GM23338 (cell line): ENCODE measurements around the gene PAN2. TPM values are rescaled to one million over a fixed set of nuclear protein-coding genes. Genes with fewer than 3 reads are reported as not detected.
"Not testable (repeated sequence)": the region's sequence is repeated elsewhere in the genome, so short reads cannot be mapped to it uniquely, and the experiment has no call there.

Source experiments
- ATAC-seq: fragments of 200-7000 bp; cut with Tn5 transposase; 3 replicates; pipeline ENCODE4 v1.9.1; 2020
- DNase-seq: peaks from one replicate; pipeline ENCODE4 v3.0.0-alpha.2; 2015; ENCODE audit warnings: low spot score
- H2AFZ ChIP-seq: fragments of 200-600 bp; sonication (generic); 2 replicates; pipeline ENCODE4 v1.8.0; 2016; ENCODE audit warnings: antibody characterized with exemption, mild to moderate bottlenecking, moderate library complexity
- H3F3A ChIP-seq: fragments of 200-600 bp; sonication (generic); replicated peaks from 2 replicates; pipeline ENCODE4 v1.8.0; 2017; ENCODE audit warnings: antibody characterized with exemption, mixed run types, low read depth
- H3K27ac ChIP-seq: fragments of 200-600 bp; sonication (generic); 2 replicates; pipeline ENCODE4 v1.6.1; 2016; ENCODE audit warnings: low read depth
- H3K27me3 ChIP-seq: fragments of 200-600 bp; sonication (generic); 2 replicates; pipeline ENCODE4 v1.8.0; 2016; ENCODE audit warnings: mild to moderate bottlenecking, mixed run types, moderate library complexity; ENCODE audit not compliant: insufficient read depth
- H3K36me3 ChIP-seq: fragments of 200-600 bp; sonication (generic); 2 replicates; pipeline ENCODE4 v1.8.0; 2016; ENCODE audit warnings: mild to moderate bottlenecking; ENCODE audit not compliant: insufficient read depth
- H3K4me1 ChIP-seq: fragments of 200-600 bp; sonication (generic); 2 replicates; pipeline ENCODE4 v1.8.0; 2016; ENCODE audit warnings: mild to moderate bottlenecking, moderate library complexity; ENCODE audit not compliant: insufficient read depth
- H3K4me2 ChIP-seq: fragments of 200-600 bp; sonication (generic); 2 replicates; pipeline ENCODE4 v1.7.1; 2017; ENCODE audit warnings: mixed run types
- H3K4me3 ChIP-seq: fragments of 200-600 bp; sonication (generic); 2 replicates; pipeline ENCODE4 v1.6.1; 2016; ENCODE audit warnings: mixed run types
- H3K79me2 ChIP-seq: fragments of 200-600 bp; sonication (generic); replicated peaks from 2 replicates; pipeline ENCODE4 v1.8.0; 2017; ENCODE audit warnings: mild to moderate bottlenecking; ENCODE audit not compliant: insufficient read depth
- H3K9me2 ChIP-seq: fragments of 200-600 bp; sonication (generic); 2 replicates; pipeline ENCODE4 v1.8.0; 2017; ENCODE audit not compliant: insufficient read depth
- H4K20me1 ChIP-seq: fragments of 200-600 bp; sonication (generic); replicated peaks from 2 replicates; pipeline ENCODE4 v1.8.0; 2017; ENCODE audit warnings: mild to moderate bottlenecking; ENCODE audit not compliant: insufficient read depth
- H3K27ac Mint-ChIP-seq: 2 replicates; pipeline ENCODE4 v1.8.0; 2020; ENCODE audit warnings: inconsistent platforms, mild to moderate bottlenecking, moderate library complexity, mixed read lengths
- H3K27me3 Mint-ChIP-seq: 3 replicates; pipeline ENCODE4 v1.8.0; 2022; ENCODE audit warnings: low read depth, mild to moderate bottlenecking, moderate library complexity, mixed read lengths, inconsistent platforms; ENCODE audit not compliant: insufficient read depth, poor library complexity
- H3K36me3 Mint-ChIP-seq: 3 replicates; pipeline ENCODE4 v1.8.0; 2021; ENCODE audit warnings: low read depth, mild to moderate bottlenecking, inconsistent platforms, moderate library complexity, mixed read lengths
- H3K4me1 Mint-ChIP-seq: 3 replicates; pipeline ENCODE4 v1.8.0; 2020; ENCODE audit warnings: mild to moderate bottlenecking, inconsistent platforms, mixed read lengths
- H3K4me3 Mint-ChIP-seq: 3 replicates; pipeline ENCODE4 v1.8.0; 2021; ENCODE audit warnings: moderate library complexity, mild to moderate bottlenecking, inconsistent platforms, mixed read lengths
- H3K9me3 Mint-ChIP-seq: 3 replicates; pipeline ENCODE4 v1.8.0; 2020; ENCODE audit warnings: moderate library complexity, mild to moderate bottlenecking, inconsistent platforms, mixed read lengths
- CTCF ChIP-seq, 2 experiments: fragments of 200-600 bp in 1 of 2; sonication (generic) in 1 of 2; conservative IDR thresholded peaks; 2 replicates each; pipeline versions ENCODE4 v1.5.1 to v1.6.1; 2016 to 2017; ENCODE audit warnings: antibody characterized with exemption in 2 of 2, low read depth in 2 of 2, mild to moderate bottlenecking in 2 of 2, moderate library complexity in 1 of 2
- EZH2 ChIP-seq: fragments of 200-600 bp; sonication (generic); IDR thresholded peaks from one replicate; pipeline ENCODE4 v1.8.0; 2017; ENCODE audit warnings: antibody characterized with exemption, mild to moderate bottlenecking, low read depth; ENCODE audit not compliant: unreplicated experiment
- EZH2phosphoT487 ChIP-seq: fragments of 200-600 bp; sonication (generic); IDR thresholded peaks from one replicate; pipeline ENCODE4 v1.8.1; 2018; ENCODE audit warnings: antibody characterized with exemption; ENCODE audit not compliant: unreplicated experiment
- JUNB ChIP-seq: IDR thresholded peaks from one replicate; pipeline ENCODE4 v1.6.1; 2016; ENCODE audit warnings: antibody characterized with exemption; ENCODE audit not compliant: unreplicated experiment
- NANOG ChIP-seq: IDR thresholded peaks from 2 replicates; pipeline ENCODE4 v1.6.1; 2016; ENCODE audit warnings: antibody characterized with exemption, borderline replicate concordance
- polyA plus RNA-seq: library from polyadenylated mRNA; unstranded; fragments of >200 nt; fragmentation: Nextera tagmentation; extraction: Ambion mirVana; gene quantifications from 2 replicates; pipeline ENCODE4 v1.2.1, GENCODE V29; 2016
- total RNA-seq: library from RNA; depleted of rRNA; stranded (reverse); fragments of >200 nt; shearing (Covaris generic); gene quantifications from 2 replicates; pipeline ENCODE4 v1.2.3, GENCODE V29; 2014

The PAN2 gene
- total and polyA plus RNA-seq, 2 experiments from 2014 or later, result 11.5 to 27.2 TPM

- Mint-ChIP-seq H3K36me3 (peaks cover 59% of the 10 kb centered on the region), H3K27ac (no peak overlapping the region), H3K27me3 (peaks cover 3% of the 10 kb centered on the region), H3K9me3 (no peaks in the 10 kb centered on the region), H3K4me1 (no peaks in the 10 kb centered on the region), H3K4me3 (no peak overlapping the region)
- no peak overlapping the region for H3K4me3 ChIP-seq
- TF ChIP-seq EZH2phosphoT487, result no peak
- H3K9me2 ChIP-seq, result no peaks in the 10 kb centered on the region
- H3K4me2 ChIP-seq, result no peak overlapping the region
- no peaks in the 10 kb centered on the region for H3K4me1 ChIP-seq
- H3F3A ChIP-seq, result no peaks in the 10 kb centered on the region
- DNase-seq (no peak), ATAC-seq (no peak)
- peaks cover 21% of the 10 kb centered on the region for H3K36me3 ChIP-seq
- H3K79me2 ChIP-seq, result no peaks in the 10 kb centered on the region
- H3K27ac ChIP-seq, result no peak overlapping the region
- H3K27me3 ChIP-seq, result no peaks in the 10 kb centered on the region
- H2AFZ ChIP-seq, result no peak overlapping the region
- no peaks in the 10 kb centered on the region for H4K20me1 ChIP-seq
Observed at GRCh38 chr12:56348776-56349175, 15.0 kb upstream of the PAN2 start.

DNA sequence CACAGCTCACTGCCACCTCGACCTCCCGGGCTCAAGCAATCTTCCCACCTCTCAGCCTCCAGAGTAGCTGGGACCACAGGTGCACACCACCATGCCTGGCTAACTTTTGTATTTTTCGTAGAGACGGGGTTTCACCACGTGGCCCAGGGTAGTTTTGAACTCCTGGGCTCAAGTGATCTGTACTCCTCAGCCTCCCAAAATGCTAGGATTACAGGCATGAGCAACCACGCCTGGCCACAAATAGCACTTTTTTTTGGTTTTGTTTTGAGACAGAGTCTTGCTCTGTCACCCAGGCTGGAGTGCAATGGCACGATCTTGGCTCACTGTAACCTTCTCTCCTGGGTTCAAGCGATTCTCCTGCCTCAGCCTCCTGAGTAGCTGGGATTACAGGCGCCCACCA, 13.5 kb upstream of the PAN2 start:
- H3K4me2 ChIP-seq, H4K20me1 ChIP-seq, H3F3A ChIP-seq, H3K4me1 Mint-ChIP-seq, ATAC-seq, H3K9me3 Mint-ChIP-seq, H3K4me1 ChIP-seq, H3K27me3 Mint-ChIP-seq, H3K27ac ChIP-seq, H2AFZ ChIP-seq, H3K9me2 ChIP-seq, DNase-seq, H3K79me2 ChIP-seq, H3K27ac Mint-ChIP-seq, H3K4me3 Mint-ChIP-seq, H3K4me3 ChIP-seq, H3K27me3 ChIP-seq: not testable (repeated sequence)
- H3K36me3 Mint-ChIP-seq, result peaks cover 58% of the 10 kb centered on the region
- peaks cover 21% of the 10 kb centered on the region for H3K36me3 ChIP-seq

DNA sequence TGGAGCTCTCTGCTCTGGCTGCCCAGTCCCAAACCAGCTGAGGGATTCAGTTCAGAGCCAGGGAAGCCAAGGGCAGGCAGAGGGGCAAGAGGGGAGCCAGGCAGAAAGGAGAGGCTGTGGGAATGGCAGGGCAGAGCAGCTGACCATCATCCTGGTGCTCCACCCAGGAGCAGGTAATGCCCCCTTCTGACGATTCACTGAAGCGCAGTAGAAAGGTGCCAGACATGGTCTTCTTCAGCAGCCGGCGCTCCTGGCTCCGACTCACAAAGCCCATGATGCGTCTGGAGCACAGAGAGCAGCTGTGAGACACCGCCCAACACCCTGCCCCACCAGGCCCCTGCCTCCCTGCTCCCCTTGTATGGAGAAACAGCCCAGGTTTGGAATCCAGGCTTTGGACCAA, 12.9 kb upstream of the PAN2 start:
- Histone ChIP-seq H3K79me2 (no peaks in the 10 kb centered on the region), H3K4me1 (no peaks in the 10 kb centered on the region), H3K36me3 (peaks cover 18% of the 10 kb centered on the region), H2AFZ (no peak overlapping the region), H3F3A (no peaks in the 10 kb centered on the region), H3K4me3 (no peak overlapping the region), H4K20me1 (no peaks in the 10 kb centered on the region), H3K27me3 (no peaks in the 10 kb centered on the region), H3K9me2 (no peaks in the 10 kb centered on the region), H3K4me2 (no peak overlapping the region), H3K27ac (no peak overlapping the region)
- ATAC-seq (peak; percentile 89), DNase-seq (peak; percentile 64)
- no peak overlapping the region for H3K4me3 Mint-ChIP-seq
- H3K4me1 Mint-ChIP-seq, result no peaks in the 10 kb centered on the region
- peaks cover 3% of the 10 kb centered on the region for H3K27me3 Mint-ChIP-seq
- no peak overlapping the region for H3K27ac Mint-ChIP-seq
- TF ChIP-seq EZH2, result no peak
- no peak for TF ChIP-seq NANOG
- no peak for TF ChIP-seq EZH2phosphoT487
- no peak for TF ChIP-seq JUNB
- TF ChIP-seq CTCF (conservative IDR thresholded peaks at IDR 0.05; ENCODE audit: low read depth in 2 of 2), result peak; percentile 30 to 68; a peak in 3 of 4 replicates
- no peaks in the 10 kb centered on the region for H3K9me3 Mint-ChIP-seq
- H3K36me3 Mint-ChIP-seq, result peaks cover 58% of the 10 kb centered on the region

DNA sequence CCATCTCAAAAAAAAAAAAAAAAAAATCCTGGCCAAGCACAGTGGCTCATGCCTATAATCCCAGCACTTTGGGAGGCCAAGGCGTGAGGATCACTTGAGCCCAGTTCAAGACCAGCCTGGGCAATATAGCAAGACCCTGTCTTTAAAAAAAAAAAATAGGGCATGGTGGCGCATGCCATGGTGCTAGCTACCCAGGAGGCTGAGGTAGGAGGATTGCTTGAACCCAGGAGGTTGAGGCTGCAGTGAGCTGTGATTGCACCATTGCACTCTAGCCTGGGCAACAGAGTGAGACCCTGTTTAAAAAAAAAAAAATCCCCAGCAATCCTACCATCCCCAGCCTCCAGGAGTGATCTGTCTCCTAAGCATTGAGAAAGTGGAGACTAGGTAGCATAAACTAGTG, 8.5 kb upstream of the PAN2 start:
- H3K4me3 Mint-ChIP-seq, H3K4me2 ChIP-seq: not testable (repeated sequence)

More for the DNA sequence above, 8.5 kb upstream of the PAN2 start:
- not testable (repeated sequence) for H3K27me3 ChIP-seq, H3K27ac Mint-ChIP-seq, H3K9me3 Mint-ChIP-seq, H3K36me3 ChIP-seq, DNase-seq, H3K79me2 ChIP-seq, H4K20me1 ChIP-seq, H3K4me3 ChIP-seq, ATAC-seq, H2AFZ ChIP-seq, H3K27me3 Mint-ChIP-seq, H3K27ac ChIP-seq
- H3K9me2 ChIP-seq, result peaks cover 19% of the 10 kb centered on the region
- H3K4me1 ChIP-seq, result peaks cover 19% of the 10 kb centered on the region
- Mint-ChIP-seq H3K4me1 (peaks cover 22% of the 10 kb centered on the region), H3K36me3 (peaks cover 25% of the 10 kb centered on the region)
- H3F3A ChIP-seq, result peaks cover 17% of the 10 kb centered on the region; the same call in 1 of the 2 replicates
